H1 (cell line): ENCODE measurements around the gene CAMTA1. TPM values are rescaled to one million over a fixed set of nuclear protein-coding genes. Genes with fewer than 3 reads are reported as not detected.

Experiments used
- CTCF ChIA-PET: fragments of 300-600 bp; sonication (Branson Sonifier 250); formaldehyde crosslinking; loops from one replicate; lab custom pipeline; 2021; ENCODE audit not compliant: partially characterized antibody; lab: Charles Lee
- POLR2A ChIA-PET: fragments of 300-600 bp; sonication (Branson Sonifier 250); formaldehyde crosslinking; loops from one replicate; lab custom pipeline; 2021; ENCODE audit warnings: inconsistent platforms; ENCODE audit not compliant: partially characterized antibody; lab: Charles Lee
- DNase-seq, 2 experiments: peaks; one replicate each; pipeline versions ENCODE4 v3.0.0 to v3.0.0-alpha.2; 2010 to 2022; ENCODE audit warnings: low spot score in 2 of 2, low read depth in 1 of 2, mixed read lengths in 1 of 2
- FAIRE-seq: peaks from 2 replicates; lab custom pipeline; 2011; peaks lifted over from hg19 to GRCh38; lab: Jason Lieb, UNC
- H2AFZ ChIP-seq: 2 replicates; pipeline ENCODE4 v1.8.1; 2012; ENCODE audit warnings: low read length, inconsistent platforms
- H2AK5ac ChIP-seq: 2 replicates; pipeline ENCODE4 v1.6.1; 2013; ENCODE audit warnings: low read depth, low read length
- H2BK120ac ChIP-seq: replicated peaks from 2 replicates; pipeline ENCODE3; 2013; ENCODE audit warnings: low read depth, low read length, inconsistent platforms
- H2BK12ac ChIP-seq: 2 replicates; pipeline ENCODE4 v1.6.1; 2013; ENCODE audit warnings: low read depth, low read length
- H2BK15ac ChIP-seq: 2 replicates; pipeline ENCODE4 v1.6.1; 2013; ENCODE audit warnings: low read length
- H2BK20ac ChIP-seq: 2 replicates; pipeline ENCODE4 v1.6.1; 2013; ENCODE audit warnings: low read length
- H2BK5ac ChIP-seq: 2 replicates; pipeline ENCODE4 v1.6.1; 2013; ENCODE audit warnings: low read depth, low read length
- H3K14ac ChIP-seq: 2 replicates; pipeline ENCODE4 v1.6.1; 2013; ENCODE audit warnings: inconsistent platforms; ENCODE audit not compliant: insufficient read length
- H3K18ac ChIP-seq: 2 replicates; pipeline ENCODE4 v1.6.1; 2013; ENCODE audit warnings: low read length; ENCODE audit errors: extremely low read depth
- H3K23ac ChIP-seq: 2 replicates; pipeline ENCODE4 v1.6.1; 2013; ENCODE audit warnings: inconsistent platforms; ENCODE audit not compliant: insufficient read length
- H3K23me2 ChIP-seq: 2 replicates; pipeline ENCODE4 v1.6.1; 2013; ENCODE audit warnings: low read depth, low read length
- H3K27ac ChIP-seq: 2 replicates; pipeline ENCODE4 v1.6.1; 2011; ENCODE audit warnings: low read depth, low read length, inconsistent platforms
- H3K27me3 ChIP-seq, 4 experiments: replicated peaks in 1 of 4; 1 replicate in 1 of 4; 2 replicates in 3 of 4; pipeline versions ENCODE4 v1.6.1 to v1.8.1; 2011 to 2013; ENCODE audit warnings: low read length in 3 of 4, mild to moderate bottlenecking in 3 of 4, inconsistent platforms in 2 of 4, mixed read lengths in 2 of 4, moderate library complexity in 1 of 4; ENCODE audit not compliant: control insufficient read depth in 3 of 4, insufficient read depth in 3 of 4; ENCODE audit errors: extremely low read depth in 1 of 4
- H3K36me3 ChIP-seq, 4 experiments: 2 replicates each; pipeline versions ENCODE4 v1.6.1 to v1.8.1; 2011 to 2013; ENCODE audit warnings: mild to moderate bottlenecking in 4 of 4, low read length in 3 of 4, moderate library complexity in 2 of 4, control low read depth in 1 of 4, inconsistent platforms in 1 of 4; ENCODE audit not compliant: insufficient read depth in 4 of 4, control insufficient read depth in 2 of 4
- H3K4ac ChIP-seq: replicated peaks from 2 replicates; pipeline ENCODE3; 2013; ENCODE audit warnings: low read length, low read depth, mixed read lengths, inconsistent platforms; ENCODE audit not compliant: insufficient read length
- H3K4me1 ChIP-seq, 4 experiments: replicated peaks in 1 of 4; 1 replicate in 1 of 4; 2 replicates in 3 of 4; pipeline versions ENCODE4 v1.6.1 to v1.8.1; 2011 to 2013; ENCODE audit warnings: low read length in 3 of 4, inconsistent platforms in 2 of 4, mixed read lengths in 1 of 4; ENCODE audit not compliant: insufficient read depth in 4 of 4, control insufficient read depth in 3 of 4
- H3K4me2 ChIP-seq, 2 experiments: 2 replicates each; pipeline versions ENCODE4 v1.6.1 to v1.8.1; 2011 to 2013; ENCODE audit warnings: low read depth in 2 of 2, low read length in 2 of 2, control low read depth in 1 of 2, inconsistent platforms in 1 of 2, mild to moderate bottlenecking in 1 of 2; ENCODE audit not compliant: insufficient read depth in 1 of 2
- H3K4me3 ChIP-seq, 4 experiments: fragments of 200-600, 300-600 bp in 1 of 4; sonication (generic), shearing (Covaris generic), sonication (Bioruptor Twin) in 1 of 4; 2 replicates each; pipeline versions ENCODE4 v1.5.1 to v1.8.1; 2011 to 2016; ENCODE audit warnings: low read length in 4 of 4, low read depth in 3 of 4, control low read depth in 2 of 4, inconsistent platforms in 2 of 4, mild to moderate bottlenecking in 2 of 4, mixed read lengths in 1 of 4, moderate library complexity in 1 of 4; ENCODE audit not compliant: insufficient read depth in 2 of 4; ENCODE audit errors: extremely low read depth in 1 of 4
- H3K56ac ChIP-seq: replicated peaks from 2 replicates; pipeline ENCODE3; 2013; ENCODE audit warnings: low read depth, mild to moderate bottlenecking, mixed read lengths, low read length, inconsistent platforms; ENCODE audit not compliant: insufficient read length
- H3K79me1 ChIP-seq: 2 replicates; pipeline ENCODE4 v1.6.1; 2013; ENCODE audit warnings: low read depth, low read length, control low read depth
- H3K79me2 ChIP-seq, 2 experiments: 2 replicates each; pipeline versions ENCODE4 v1.6.1 to v1.8.1; 2012 to 2013; ENCODE audit warnings: low read length in 2 of 2, mild to moderate bottlenecking in 2 of 2, inconsistent platforms in 1 of 2; ENCODE audit not compliant: insufficient read depth in 2 of 2, control insufficient read depth in 1 of 2
- H3K9ac ChIP-seq, 4 experiments: replicated peaks in 1 of 4; 1 replicate in 1 of 4; 2 replicates in 3 of 4; pipeline versions ENCODE4 v1.6.1 to v1.8.1; 2011 to 2013; ENCODE audit warnings: low read depth in 3 of 4, low read length in 3 of 4, control low read depth in 2 of 4, mild to moderate bottlenecking in 2 of 4, moderate library complexity in 2 of 4, inconsistent platforms in 1 of 4; ENCODE audit errors: extremely low read depth in 1 of 4
- H3K9me3 ChIP-seq, 2 experiments: 2 replicates each; pipeline versions ENCODE4 v1.6.1 to v1.8.1; 2012 to 2013; ENCODE audit warnings: mild to moderate bottlenecking in 2 of 2, moderate library complexity in 2 of 2, control low read depth in 1 of 2, inconsistent platforms in 1 of 2, low read depth in 1 of 2, low read length in 1 of 2, mixed read lengths in 1 of 2; ENCODE audit not compliant: insufficient read depth in 2 of 2
- H4K20me1 ChIP-seq, 2 experiments: replicated peaks in 1 of 2; 2 replicates each; pipeline versions ENCODE3 to v1.8.1; 2011 to 2013; ENCODE audit warnings: inconsistent platforms in 2 of 2, low read length in 2 of 2, mild to moderate bottlenecking in 1 of 2; ENCODE audit not compliant: insufficient read depth in 2 of 2, control insufficient read depth in 1 of 2
- H4K5ac ChIP-seq: 2 replicates; pipeline ENCODE4 v1.6.1; 2013; ENCODE audit warnings: low read length, low read depth, mixed read lengths, inconsistent platforms; ENCODE audit not compliant: insufficient read length
- H4K8ac ChIP-seq: 2 replicates; pipeline ENCODE4 v1.8.0; 2013; ENCODE audit warnings: mild to moderate bottlenecking, moderate library complexity, low read length, inconsistent platforms; ENCODE audit not compliant: insufficient read depth; ENCODE audit errors: extremely low read depth
- H4K91ac ChIP-seq: replicated peaks from 2 replicates; pipeline ENCODE3; 2013; ENCODE audit warnings: low read length, mixed read lengths, inconsistent platforms; ENCODE audit not compliant: insufficient read length
- ATF2 ChIP-seq: IDR thresholded peaks from 2 replicates; pipeline ENCODE4 v1.6.1; 2012; ENCODE audit warnings: low read length, inconsistent platforms
- KDM1A ChIP-seq: fragments of 200-600, 300-600 bp; sonication (generic); IDR thresholded peaks from 2 replicates; pipeline ENCODE4 v1.7.1; 2016; ENCODE audit warnings: mild to moderate bottlenecking, low read length, borderline replicate concordance
- WGBS, 2 experiments: shearing (Covaris generic) in 1 of 2; methylation state at CpG; one replicate each; pipeline versions ENCODE4 v1.1.6 to v1.1.7; 2013 to 2015; ENCODE audit warnings: low lambda C conversion rate in 2 of 2, mixed read lengths in 2 of 2, inconsistent platforms in 1 of 2, low coverage in 1 of 2, missing lambda C conversion rate in 1 of 2; ENCODE audit not compliant: insufficient replicate concordance in 2 of 2, insufficient coverage in 1 of 2, insufficient read length in 1 of 2; ENCODE audit errors: extremely low coverage in 1 of 2, missing lambda C conversion rate in 1 of 2; 5-methylcytosine and 5-hydroxymethylcytosine counted together
- polyA plus RNA-seq, 7 experiments: library from polyadenylated mRNA; depleted of rRNA in 3 of 7; stranded (reverse) in 5 of 7; unstranded in 2 of 7; fragments of >200 nt in 5 of 7; fragments of 200-250 nt in 2 of 7; gene quantifications; 1 replicate in 5 of 7; 2 replicates in 1 of 7; 4 replicates in 1 of 7; pipeline versions ENCODE4 v1.2.1 to v1.2.3, GENCODE V29; 2011 to 2013; ENCODE audit warnings: missing spikeins in 2 of 7, mixed read lengths in 2 of 7
- total RNA-seq: library from RNA; stranded (reverse); fragmentation: NEBNext Ultra II Directional; extraction: Animal tissue kit (Norgen Biotek cat#: 25700); gene quantifications from 2 replicates; pipeline ENCODE4 v1.2.1, GENCODE V29; 2021

The CAMTA1 gene
- total and polyA plus RNA-seq, 2 of the 8 experiments (the other 6 are each of a cell fraction or from before 2014, with no cell fraction given) = 65.0 to 119 TPM

- Histone ChIP-seq H3K4me3 (no peak overlapping the region), H2BK5ac (no peak overlapping the region), H3K79me1 (peaks cover 2% of the 10 kb centered on the region; the same call in 1 of the 2 replicates), H3K4ac (no peak overlapping the region), H3K36me3 (no peaks in the 10 kb centered on the region), H2BK120ac (no peak overlapping the region), H3K4me2 (no peak overlapping the region), H3K27me3 (no peaks in the 10 kb centered on the region), H2BK15ac (no peak overlapping the region), H3K14ac (no peak overlapping the region), H2BK12ac (no peak overlapping the region), H3K27ac (no peak overlapping the region), H3K9me3 (no peaks in the 10 kb centered on the region), H2BK20ac (no peak overlapping the region), H3K4me1 (peaks cover 0 to 2% (median 0%) of the 10 kb centered on the region in 4 experiments; a peak in 3 of 7 replicates), H3K18ac (no peak overlapping the region), H4K5ac (no peak overlapping the region), H3K79me2 (no peaks in the 10 kb centered on the region), H4K20me1 (no peaks in the 10 kb centered on the region), H3K9ac (no peak overlapping the region), H2AFZ (no peak overlapping the region), H3K23me2 (no peaks in the 10 kb centered on the region), H2AK5ac (no peak overlapping the region), H3K23ac (no peak overlapping the region), H4K8ac (no peak overlapping the region), H3K56ac (no peak overlapping the region), H4K91ac (no peak overlapping the region)
- FAIRE-seq (no peak), DNase-seq (no peak)
- CTCF ChIA-PET = interaction anchor here (0.5 to 0.6 kb wide), 2 partner anchors 30 to 910 kb away, joined by 3 read pairs; no protein-coding TSS in a partner anchor
- WGBS, 2 experiments = 89% methylated on average over 2 of the region's 2 CpGs; no CpG with 5 or more reads in 1 of the 2 experiments
- POLR2A ChIA-PET = no interaction called here
- TF ChIP-seq KDM1A (0 out of 2 replicates have a peak, but pooled peaks have one; percentile 26), ATF2 (no peak)
These were observed 162.7 kb downstream of the CAMTA1 start for GRCh38 chr1:6947952-6948351.
